ENCODE data around the gene NET1. TPM values are rescaled to one million over a fixed set of nuclear protein-coding genes. Genes with fewer than 3 reads are reported as not detected.

NET1 gene
- total RNA-seq, 1 donor from 2014 or later: 57.7 TPM

GRCh38 chr10:5390607-5391205 is 21.7 kb upstream of the NET1 start:
- peaks cover 16% of the 10 kb centered on the region for H3K36me3 Mint-ChIP-seq (ENCODE audit: low read depth, unreplicated experiment)

GRCh38 chr10:5391790-5392189 is 20.6 kb upstream of the NET1 start:
- peaks cover 12% of the 10 kb centered on the region for H3K9me3 Mint-ChIP-seq (ENCODE audit: unreplicated experiment)
- peaks cover 16% of the 10 kb centered on the region for H3K36me3 Mint-ChIP-seq (ENCODE audit: low read depth, unreplicated experiment)

More at GRCh38 chr10:5390607-5391205, 21.7 kb upstream of the NET1 start:
- TF ChIP-seq CTCF (IDR thresholded peaks at IDR 0.05; ENCODE audit: unreplicated experiment): no peak
- no peaks in the 10 kb centered on the region for H3K4me1 Mint-ChIP-seq (ENCODE audit: unreplicated experiment)
- H3K9me3 Mint-ChIP-seq (ENCODE audit: unreplicated experiment): peaks cover 12% of the 10 kb centered on the region
- peaks cover 3% of the 10 kb centered on the region for H3K27me3 Mint-ChIP-seq (ENCODE audit: unreplicated experiment)
- no peak overlapping the region for H3K4me3 Mint-ChIP-seq (ENCODE audit: unreplicated experiment)
- no peak overlapping the region for H3K27ac Mint-ChIP-seq (ENCODE audit: unreplicated experiment)
- DNase-seq (ENCODE audit: low spot score): no peak

GRCh38 chr10:5393529-5393928 is 18.8 kb upstream of the NET1 start:
- no peak overlapping the region for H3K27ac Mint-ChIP-seq (ENCODE audit: unreplicated experiment)
- DNase-seq (ENCODE audit: low spot score): no peak
- peaks cover 12% of the 10 kb centered on the region for H3K9me3 Mint-ChIP-seq (ENCODE audit: unreplicated experiment)

More at GRCh38 chr10:5391790-5392189, 20.6 kb upstream of the NET1 start:
- Mint-ChIP-seq H3K4me1 (ENCODE audit: unreplicated experiment) (no peaks in the 10 kb centered on the region), H3K27ac (ENCODE audit: unreplicated experiment) (no peak overlapping the region), H3K27me3 (ENCODE audit: unreplicated experiment) (peaks cover 3% of the 10 kb centered on the region), H3K4me3 (ENCODE audit: unreplicated experiment) (no peak overlapping the region)
- TF ChIP-seq CTCF (IDR thresholded peaks at IDR 0.05; ENCODE audit: unreplicated experiment): no peak
- DNase-seq (ENCODE audit: low spot score): no peak

GRCh38 chr10:5395168-5395567 is 17.2 kb upstream of the NET1 start:
- peaks cover 6% of the 10 kb centered on the region for H3K9me3 Mint-ChIP-seq (ENCODE audit: unreplicated experiment)
- H3K36me3 Mint-ChIP-seq (ENCODE audit: low read depth, unreplicated experiment): peaks cover 11% of the 10 kb centered on the region

More at GRCh38 chr10:5393529-5393928, 18.8 kb upstream of the NET1 start:
- Mint-ChIP-seq H3K27me3 (ENCODE audit: unreplicated experiment) (peaks cover 3% of the 10 kb centered on the region), H3K4me1 (ENCODE audit: unreplicated experiment) (no peaks in the 10 kb centered on the region), H3K4me3 (ENCODE audit: unreplicated experiment) (no peak overlapping the region), H3K36me3 (ENCODE audit: low read depth, unreplicated experiment) (peaks cover 11% of the 10 kb centered on the region)
- no peak for TF ChIP-seq CTCF (IDR thresholded peaks at IDR 0.05; ENCODE audit: unreplicated experiment)

More at GRCh38 chr10:5395168-5395567, 17.2 kb upstream of the NET1 start:
- DNase-seq (ENCODE audit: low spot score): no peak
- Mint-ChIP-seq H3K27me3 (ENCODE audit: unreplicated experiment) (peaks cover 3% of the 10 kb centered on the region), H3K27ac (ENCODE audit: unreplicated experiment) (no peak overlapping the region), H3K4me1 (ENCODE audit: unreplicated experiment) (no peaks in the 10 kb centered on the region), H3K4me3 (ENCODE audit: unreplicated experiment) (no peak overlapping the region)
- no peak for TF ChIP-seq CTCF (IDR thresholded peaks at IDR 0.05; ENCODE audit: unreplicated experiment)

Data from endothelial cell (in vitro differentiated cells).